Activated T-helper 2 cell treated with anti-CD3 and anti-CD28 coated beads, Interferon-gamma antibody, Interleukin-2, Interleukin-4, amounts not matched to agents 10 μg/mL and 5 μg/mL and 100 μg/mL, durations not matched to agents 14 hours and 24 hours and 36 hours (primary cell): Measurements from ENCODE around the gene ATP8A1. TPM values are rescaled to one million over a fixed set of nuclear protein-coding genes. Genes with fewer than 3 reads are reported as not detected.

Experiments
- DNase-seq: peaks from one replicate; pipeline ENCODE4 v3.0.0; 2021; ENCODE audit warnings: low spot score
- H3K27ac Mint-ChIP-seq: one replicate; pipeline ENCODE4 v1.8.0; 2021; ENCODE audit warnings: mixed read lengths
- H3K27me3 Mint-ChIP-seq: one replicate; pipeline ENCODE4 v1.8.0; 2021; ENCODE audit warnings: low read depth, mixed read lengths
- H3K36me3 Mint-ChIP-seq: one replicate; pipeline ENCODE4 v1.8.0; 2021; ENCODE audit warnings: low read depth, mixed read lengths
- H3K4me1 Mint-ChIP-seq: one replicate; pipeline ENCODE4 v1.8.0; 2021; ENCODE audit warnings: low read depth, mixed read lengths
- H3K4me3 Mint-ChIP-seq: one replicate; pipeline ENCODE4 v1.8.0; 2021; ENCODE audit warnings: low read depth, mild to moderate bottlenecking, moderate library complexity, mixed read lengths
- H3K9me3 Mint-ChIP-seq: one replicate; pipeline ENCODE4 v1.8.0; 2021; ENCODE audit warnings: mixed read lengths
- intact Hi-C: fragments of 100-400 bp; cut with micrococcal nuclease; formaldehyde crosslinking; loops from one replicate; pipeline ENCODE4 v1.15.1; 2023
- total RNA-seq: library from RNA; stranded (reverse); gene quantifications from 2 replicates; pipeline ENCODE4 v1.2.3, GENCODE V29; 2022

Gene ATP8A1
- total RNA-seq, 1 donor from 2014 or later = 14.6 TPM

DNA sequence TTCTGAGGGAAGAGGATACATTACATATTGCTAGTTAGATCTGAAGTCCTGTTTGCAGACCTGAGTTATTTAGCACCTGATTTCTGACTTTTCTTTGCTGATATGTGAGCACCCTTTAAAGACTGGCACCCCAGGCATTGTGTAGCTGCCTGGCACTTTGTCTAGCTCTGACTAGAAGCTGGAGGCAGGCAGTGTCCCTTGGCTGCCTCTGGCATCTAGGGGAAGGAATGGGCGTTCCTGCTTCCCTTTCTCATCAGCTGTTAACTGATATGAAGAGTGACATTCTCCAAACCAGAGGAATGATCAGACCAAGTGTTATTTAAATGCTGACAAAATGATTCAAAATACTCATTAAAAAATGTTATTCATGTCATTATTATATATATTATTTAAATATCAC lies 289.9 kb downstream of the ATP8A1 start:
- intact Hi-C loops = no loop called here
- Mint-ChIP-seq H3K27me3 (peaks cover 2% of the 10 kb centered on the region), H3K9me3 (no peaks in the 10 kb centered on the region), H3K36me3 (no peaks in the 10 kb centered on the region), H3K4me1 (no peaks in the 10 kb centered on the region), H3K27ac (no peak overlapping the region), H3K4me3 (no peak overlapping the region)
- DNase-seq = no peak

GRCh38 chr4:42364266-42365053 lies 292.4 kb downstream of the ATP8A1 start:
- no peak for DNase-seq
- H3K9me3 Mint-ChIP-seq = no peaks in the 10 kb centered on the region
- peaks cover 6% of the 10 kb centered on the region for H3K27me3 Mint-ChIP-seq
- no peak overlapping the region for H3K27ac Mint-ChIP-seq
- no peak overlapping the region for H3K4me3 Mint-ChIP-seq
- intact Hi-C loops = no loop called here
- H3K4me1 Mint-ChIP-seq = no peaks in the 10 kb centered on the region
- no peaks in the 10 kb centered on the region for H3K36me3 Mint-ChIP-seq

- H3K27me3 Mint-ChIP-seq = peaks cover 11% of the 10 kb centered on the region
- H3K4me1 Mint-ChIP-seq = no peaks in the 10 kb centered on the region
- intact Hi-C loops = no loop called here
These were observed 293.3 kb downstream of the ATP8A1 start for GRCh38 chr4:42363614-42364013.

DNA sequence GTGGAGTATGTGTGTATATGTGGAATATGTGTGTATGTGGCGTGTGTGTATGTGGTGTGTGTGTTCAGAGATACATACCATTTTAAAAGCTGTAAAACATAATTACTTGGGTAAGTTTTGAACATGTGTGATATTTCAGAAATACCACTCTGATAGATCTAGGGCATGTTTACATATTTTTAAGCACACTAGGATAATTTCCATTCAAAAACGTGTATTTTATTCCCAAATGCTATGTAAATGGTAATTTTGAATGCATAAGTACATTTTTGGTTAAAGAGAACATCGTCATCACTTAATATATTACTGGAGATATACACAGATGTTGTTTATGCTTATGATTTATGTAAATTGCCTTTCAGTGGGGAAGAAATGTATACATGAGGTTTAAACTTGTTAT lies 294.3 kb downstream of the ATP8A1 start:
- intact Hi-C loops = no loop called here
- no peak for DNase-seq
- H3K27ac Mint-ChIP-seq = no peak overlapping the region
- H3K4me1 Mint-ChIP-seq = no peaks in the 10 kb centered on the region
- H3K9me3 Mint-ChIP-seq = no peaks in the 10 kb centered on the region
- H3K36me3 Mint-ChIP-seq = no peaks in the 10 kb centered on the region
- H3K27me3 Mint-ChIP-seq = peaks cover 19% of the 10 kb centered on the region
- H3K4me3 Mint-ChIP-seq = no peak overlapping the region

More at GRCh38 chr4:42363614-42364013, 293.3 kb downstream of the ATP8A1 start:
- DNase-seq = no peak
- H3K9me3 Mint-ChIP-seq = no peaks in the 10 kb centered on the region
- no peak overlapping the region for H3K4me3 Mint-ChIP-seq
- no peak overlapping the region for H3K27ac Mint-ChIP-seq
- H3K36me3 Mint-ChIP-seq = no peaks in the 10 kb centered on the region

DNA sequence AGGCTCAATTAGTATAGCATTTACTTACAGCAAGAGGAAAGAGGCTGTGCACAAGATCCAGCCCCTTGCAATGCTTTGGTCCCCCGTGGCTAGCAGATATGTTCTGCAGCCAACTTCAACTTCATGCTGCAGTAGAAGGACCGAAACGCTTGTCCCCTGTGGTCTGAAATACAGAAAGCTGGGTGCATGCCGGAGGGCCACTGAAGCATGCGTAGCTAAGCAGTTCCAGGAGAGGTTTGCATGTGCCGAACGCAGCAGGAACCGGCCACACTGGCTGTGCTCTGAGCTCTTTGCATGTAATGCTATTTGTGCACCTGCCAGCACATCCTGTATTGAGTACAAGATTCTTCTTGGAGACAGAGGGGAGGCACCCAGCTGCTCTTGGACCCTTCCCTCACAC lies 295.4 kb downstream of the ATP8A1 start:
- H3K4me1 Mint-ChIP-seq = peaks cover 6% of the 10 kb centered on the region
- H3K27ac Mint-ChIP-seq = no peak overlapping the region
- H3K27me3 Mint-ChIP-seq = peaks cover 26% of the 10 kb centered on the region
- no peak for DNase-seq
- no peaks in the 10 kb centered on the region for H3K9me3 Mint-ChIP-seq
- H3K4me3 Mint-ChIP-seq = no peak overlapping the region
- no peaks in the 10 kb centered on the region for H3K36me3 Mint-ChIP-seq
- intact Hi-C loops = no loop called here

DNA sequence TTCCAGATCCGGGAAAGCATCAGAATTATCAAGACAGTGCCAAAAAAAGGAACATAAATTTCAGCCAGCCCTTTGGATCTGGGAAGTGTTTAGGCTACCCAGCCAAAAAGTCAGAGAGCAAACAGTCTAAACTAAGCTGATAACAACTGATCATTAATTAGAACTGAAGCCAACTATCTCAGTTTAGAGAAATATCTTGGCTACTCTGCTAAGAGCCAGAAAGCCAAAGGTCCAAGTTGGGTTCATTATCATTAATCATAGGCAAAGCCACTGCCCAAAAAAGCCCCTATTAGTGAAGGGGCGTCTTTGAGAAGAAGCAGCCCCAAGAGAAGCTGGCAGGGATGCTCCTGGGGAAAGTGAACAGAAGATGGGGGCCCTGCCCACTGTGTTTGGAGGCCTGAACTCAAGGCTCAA lies 296.6 kb downstream of the ATP8A1 start:
- Mint-ChIP-seq H3K4me1 (peaks cover 6% of the 10 kb centered on the region), H3K4me3 (no peak overlapping the region), H3K27ac (no peak overlapping the region), H3K9me3 (no peaks in the 10 kb centered on the region), H3K36me3 (no peaks in the 10 kb centered on the region), H3K27me3 (peaks cover 37% of the 10 kb centered on the region)
- DNase-seq = no peak
- intact Hi-C loops = no loop called here

DNA sequence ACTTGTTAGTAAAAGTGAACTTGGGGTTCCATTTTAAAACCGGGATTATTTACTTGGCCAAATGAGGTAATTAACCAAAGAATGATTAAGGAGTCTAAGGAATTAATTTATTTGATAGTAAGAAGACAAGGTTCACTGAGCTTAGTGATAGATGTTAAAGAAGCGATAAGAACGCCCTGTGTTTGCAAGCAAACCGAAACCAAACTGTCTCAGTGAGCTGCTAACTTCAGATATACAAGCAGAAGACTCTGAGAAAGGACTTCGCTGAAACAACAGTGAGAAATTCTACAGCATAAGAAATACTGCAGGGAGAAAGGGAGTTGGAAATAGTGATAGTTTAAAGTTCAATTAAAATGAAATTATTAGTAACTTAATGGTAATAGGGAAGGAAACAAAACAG lies 297.2 kb downstream of the ATP8A1 start:
- peaks cover 6% of the 10 kb centered on the region for H3K4me1 Mint-ChIP-seq
- no peaks in the 10 kb centered on the region for H3K36me3 Mint-ChIP-seq
- DNase-seq = no peak
- no peak overlapping the region for H3K4me3 Mint-ChIP-seq
- intact Hi-C loops = no loop called here
- H3K9me3 Mint-ChIP-seq = no peaks in the 10 kb centered on the region
- peaks cover 41% of the 10 kb centered on the region for H3K27me3 Mint-ChIP-seq
- H3K27ac Mint-ChIP-seq = no peak overlapping the region

Other genes with a start within 250 kb of the ATP8A1 start
- gene GRXCR1, start 235.6 kb upstream of the ATP8A1 start, total RNA-seq = not detected in 2 replicates